GM12892 (cell line): ENCODE measurements around the gene GCNT1.

Source experiments
- POLR2A ChIP-seq: IDR thresholded peaks from 2 replicates; pipeline ENCODE4 v1.6.1; 2011; ENCODE audit warnings: low read depth, low read length, control low read depth
- POLR2AphosphoS5 ChIP-seq: IDR thresholded peaks from 2 replicates; pipeline ENCODE4 v1.6.1; 2011; ENCODE audit warnings: low read depth, low read length, control low read depth

- TF ChIP-seq POLR2AphosphoS5 (no peak), POLR2A (no peak)
Observed at GRCh38 chr9:76553680-76554079, 94.7 kb downstream of the GCNT1 start.
